GM21529 (cell line): Measurements from ENCODE around the gene SUPT5H.
"Not testable (repeated sequence)": the region's sequence is repeated elsewhere in the genome, so short reads cannot be mapped to it uniquely, and the experiment has no call there.

Source experiments
- ATAC-seq: cut with Tn5 transposase; IDR thresholded peaks from one replicate; pipeline ENCODE4 v1.9.1; 2021; ENCODE audit not compliant: unreplicated experiment

SUPT5H gene

DNA sequence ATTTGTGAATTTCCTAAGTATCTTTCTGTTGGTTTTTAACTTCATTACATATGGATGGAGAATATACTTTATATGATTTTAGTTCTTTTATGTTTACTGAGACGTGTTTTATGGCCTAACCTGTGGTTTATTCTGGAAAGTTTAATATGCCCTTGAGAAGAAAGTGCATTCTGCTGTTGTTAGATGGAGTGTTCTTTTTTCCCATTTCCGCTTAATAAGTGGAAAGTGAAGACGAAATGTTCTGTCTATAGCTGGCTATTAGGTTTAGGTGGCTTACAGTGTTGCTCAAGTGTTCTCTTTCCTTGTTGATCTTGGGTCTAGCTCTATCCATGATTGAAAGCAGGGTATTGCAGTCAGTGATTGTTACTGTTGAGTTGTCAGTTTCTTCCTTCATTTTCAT is 18.0 kb downstream of the SUPT5H start:
- no peak for ATAC-seq

GRCh38 chr19:39465956-39466747 is 20.8 kb downstream of the SUPT5H start:
- no peak for ATAC-seq

DNA sequence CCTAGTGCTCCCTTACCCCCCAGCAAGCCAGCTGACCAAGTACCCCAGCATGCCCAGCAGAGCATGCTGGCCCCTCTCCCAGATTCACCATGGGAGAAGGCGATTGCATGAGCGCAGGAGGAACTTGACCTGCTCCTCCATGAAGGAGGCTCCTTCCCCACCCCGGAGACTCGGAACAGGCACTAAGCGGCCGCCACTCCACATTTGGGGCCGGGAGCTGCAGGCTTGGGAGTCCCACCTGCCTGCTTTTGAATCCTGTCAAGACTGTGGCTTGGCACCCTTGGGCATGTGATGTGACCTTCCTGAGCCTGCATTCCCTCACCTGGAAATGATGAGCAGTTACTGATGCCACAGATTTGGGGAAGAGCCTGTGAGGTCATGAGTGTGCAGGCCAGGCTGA is 22.6 kb downstream of the SUPT5H start:
- no peak for ATAC-seq

DNA sequence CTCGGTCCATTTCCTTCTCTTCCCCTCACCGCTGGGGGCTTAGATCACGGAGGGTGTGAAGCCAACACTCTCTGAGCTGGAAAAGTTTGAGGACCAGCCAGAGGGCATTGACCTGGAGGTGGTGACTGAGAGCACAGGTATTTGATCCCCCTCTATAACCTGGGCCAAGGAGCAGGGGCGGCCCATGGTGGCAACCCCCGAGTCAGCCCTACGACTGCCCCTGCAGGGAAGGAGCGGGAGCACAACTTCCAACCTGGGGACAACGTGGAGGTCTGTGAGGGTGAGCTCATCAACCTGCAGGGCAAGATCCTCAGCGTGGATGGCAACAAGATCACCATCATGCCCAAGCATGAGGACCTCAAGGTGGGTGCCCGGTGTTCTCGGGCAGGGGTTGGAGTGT is 23.7 kb downstream of the SUPT5H start:
- no peak for ATAC-seq

DNA sequence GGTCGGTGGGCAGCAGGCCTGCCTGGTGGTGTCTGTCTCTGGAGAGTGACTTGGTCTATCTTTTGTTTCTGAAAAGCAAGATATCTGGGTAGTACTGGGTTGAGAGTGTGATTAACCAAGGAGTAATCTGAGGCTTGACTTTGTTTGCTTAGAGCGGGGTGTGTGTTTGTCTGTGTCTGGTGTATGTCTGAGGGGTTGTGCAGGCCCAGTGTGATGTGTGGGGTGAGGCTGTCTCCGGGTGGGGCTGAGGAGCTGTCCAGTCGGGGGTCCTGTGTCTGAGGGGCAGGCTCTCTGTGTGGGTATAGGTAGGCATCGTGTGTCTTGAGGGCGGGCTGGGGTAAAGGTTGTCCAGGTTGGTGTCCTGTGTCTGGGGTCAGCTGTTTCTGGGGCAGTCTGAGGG is 24.2 kb downstream of the SUPT5H start:
- no peak for ATAC-seq

DNA sequence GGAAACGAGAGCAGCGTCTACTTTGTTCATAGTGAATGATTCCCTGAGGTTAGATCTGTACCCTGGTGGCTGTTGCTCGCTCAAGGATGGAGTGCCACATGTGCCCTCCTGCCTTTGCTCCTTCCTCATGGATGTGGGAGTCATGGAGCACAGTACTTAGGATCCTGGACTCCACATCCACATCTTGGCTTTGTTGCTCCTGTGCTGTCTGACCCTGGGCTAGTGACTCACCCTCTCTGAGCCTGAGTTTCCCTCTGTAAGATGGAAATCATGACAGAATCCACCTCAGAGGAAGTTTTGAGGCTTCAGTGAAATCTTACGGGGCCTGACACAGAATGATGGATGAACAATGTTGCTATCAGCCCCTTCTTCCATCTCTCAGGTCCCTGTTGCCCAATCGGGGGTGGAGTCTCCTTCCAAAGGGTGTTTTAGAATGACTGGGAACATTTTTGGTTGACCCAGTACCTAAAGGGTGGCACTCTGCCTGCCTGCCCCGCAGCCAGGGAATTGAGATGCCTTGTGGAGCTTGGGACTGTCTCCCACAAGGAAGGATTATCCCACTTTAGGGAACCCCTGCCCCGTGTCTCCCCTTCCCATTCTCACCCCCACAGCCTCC is 25.4 kb downstream of the SUPT5H start:
- ATAC-seq: no peak

DNA sequence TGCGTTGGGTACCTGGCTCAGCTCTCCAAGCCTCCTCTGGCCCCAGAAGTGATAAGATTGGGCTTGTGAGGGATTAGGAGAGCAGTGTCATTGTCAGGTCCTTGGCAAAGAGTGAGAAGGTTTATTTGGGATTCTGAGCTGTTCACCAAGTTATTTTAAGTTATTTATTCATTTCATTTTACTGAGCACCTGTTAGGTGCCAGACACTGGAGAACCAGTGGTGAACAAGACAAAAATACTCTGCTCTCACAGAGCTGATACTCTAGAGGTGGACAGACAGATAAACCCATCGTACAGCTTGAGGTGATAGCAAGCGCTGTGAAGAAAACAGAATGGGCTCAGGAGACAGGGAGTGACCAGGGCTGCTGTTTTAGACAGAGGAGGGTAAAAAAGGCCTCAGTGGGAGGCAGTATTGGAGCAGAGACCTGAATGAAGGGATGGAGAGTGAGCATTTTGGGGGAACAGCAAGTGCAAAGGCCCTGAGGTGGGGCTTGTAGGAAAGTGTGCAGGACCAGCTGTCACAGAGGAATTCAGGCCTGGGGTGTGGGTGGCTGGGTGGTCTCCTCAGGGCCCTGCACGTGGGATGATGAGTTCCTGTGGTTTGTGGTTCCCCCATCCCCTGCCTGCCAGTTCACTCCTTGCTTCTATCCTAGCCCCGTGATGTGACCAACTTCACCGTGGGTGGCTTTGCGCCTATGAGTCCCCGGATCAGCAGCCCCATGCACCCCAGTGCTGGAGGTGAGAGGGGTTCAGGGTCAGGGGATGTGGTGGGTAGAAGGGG is 26.6 kb downstream of the SUPT5H start:
- ATAC-seq: no peak

DNA sequence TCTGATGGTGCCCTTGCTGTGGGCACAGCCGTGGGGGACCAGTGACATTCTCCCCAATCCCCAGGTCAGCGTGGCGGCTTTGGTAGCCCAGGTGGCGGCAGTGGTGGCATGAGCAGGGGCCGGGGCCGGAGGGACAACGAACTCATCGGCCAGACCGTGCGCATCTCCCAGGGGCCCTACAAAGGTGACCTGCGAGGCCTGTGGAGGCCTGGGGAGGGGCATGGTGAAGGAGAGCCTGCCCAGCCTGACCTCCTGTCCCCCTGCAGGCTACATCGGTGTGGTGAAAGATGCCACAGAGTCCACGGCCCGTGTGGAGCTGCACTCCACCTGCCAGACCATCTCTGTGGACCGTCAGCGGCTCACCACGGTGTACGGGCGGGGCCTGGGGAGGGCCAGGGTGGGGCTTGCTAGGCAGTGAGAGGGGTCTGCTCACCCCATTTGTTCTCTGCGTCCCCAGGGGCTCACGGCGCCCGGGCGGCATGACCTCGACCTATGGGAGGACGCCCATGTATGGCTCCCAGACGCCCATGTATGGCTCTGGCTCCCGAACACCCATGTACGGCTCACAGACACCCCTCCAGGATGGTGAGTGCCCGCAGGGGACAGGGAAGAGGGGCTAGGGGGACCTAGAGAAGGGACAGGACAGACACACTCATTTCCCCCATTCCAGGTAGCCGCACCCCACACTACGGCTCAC is 27.5 kb downstream of the SUPT5H start:
- no peak for ATAC-seq

DNA sequence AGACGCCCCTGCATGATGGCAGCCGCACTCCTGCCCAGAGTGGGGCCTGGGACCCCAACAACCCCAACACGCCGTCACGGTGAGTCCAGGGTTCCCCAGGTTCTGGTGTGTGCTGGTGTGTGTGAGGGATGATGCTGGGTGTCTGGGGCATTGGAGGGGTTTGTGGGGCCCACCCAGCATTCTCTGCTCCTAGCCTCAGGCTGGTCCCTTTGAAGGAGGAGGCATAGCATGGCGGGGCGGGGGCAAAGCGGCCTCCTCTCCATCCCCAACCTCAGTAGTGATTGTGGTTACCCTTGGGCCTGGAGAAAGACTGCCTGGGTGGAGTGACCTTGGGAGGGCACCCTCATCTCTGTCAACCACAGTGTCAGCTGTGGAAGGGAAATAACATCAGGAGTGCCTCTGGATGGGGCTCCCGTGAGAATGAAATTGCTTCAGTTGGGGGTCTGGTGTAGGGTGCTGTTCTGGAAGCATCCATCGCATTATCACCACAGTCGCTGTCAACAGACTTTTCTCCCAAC is 28.1 kb downstream of the SUPT5H start:
- ATAC-seq: no peak

DNA sequence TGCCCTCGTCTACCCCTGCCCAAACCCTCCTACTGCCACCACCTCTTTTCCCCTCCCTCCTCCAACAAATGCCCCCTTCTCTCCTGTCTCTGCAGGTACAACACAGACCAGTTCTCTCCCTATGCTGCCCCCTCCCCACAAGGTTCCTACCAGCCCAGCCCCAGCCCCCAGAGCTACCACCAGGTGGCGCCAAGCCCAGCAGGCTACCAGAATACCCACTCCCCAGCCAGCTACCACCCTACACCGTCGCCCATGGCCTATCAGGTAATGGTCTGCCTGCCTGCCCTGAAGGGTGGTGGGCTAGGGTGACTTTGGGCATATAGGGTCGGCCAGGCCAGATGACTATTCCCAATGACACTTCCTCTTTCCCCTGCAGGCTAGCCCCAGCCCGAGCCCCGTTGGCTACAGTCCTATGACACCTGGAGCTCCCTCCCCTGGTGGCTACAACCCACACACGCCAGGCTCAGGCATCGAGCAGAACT is 28.8 kb downstream of the SUPT5H start:
- ATAC-seq: no peak

DNA sequence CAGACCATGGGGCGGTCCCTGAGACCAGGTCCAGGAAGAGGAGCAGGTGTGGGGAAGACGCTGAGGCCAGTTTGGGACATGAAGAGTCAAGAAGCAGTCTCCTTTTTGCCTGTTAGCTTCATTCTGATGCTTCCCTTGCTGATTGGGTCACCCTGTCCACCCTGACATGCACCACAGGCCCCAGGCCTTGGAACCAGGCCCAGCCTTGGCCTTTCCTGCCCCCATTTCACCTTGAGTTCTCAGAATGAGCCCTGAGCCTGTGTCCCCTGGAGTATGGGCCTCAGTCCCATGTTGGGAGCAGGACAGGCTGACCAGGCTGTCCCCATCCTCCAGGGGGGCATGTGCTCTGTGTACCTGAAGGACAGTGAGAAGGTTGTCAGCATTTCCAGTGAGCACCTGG is 30.4 kb downstream of the SUPT5H start:
- ATAC-seq: no peak

DNA sequence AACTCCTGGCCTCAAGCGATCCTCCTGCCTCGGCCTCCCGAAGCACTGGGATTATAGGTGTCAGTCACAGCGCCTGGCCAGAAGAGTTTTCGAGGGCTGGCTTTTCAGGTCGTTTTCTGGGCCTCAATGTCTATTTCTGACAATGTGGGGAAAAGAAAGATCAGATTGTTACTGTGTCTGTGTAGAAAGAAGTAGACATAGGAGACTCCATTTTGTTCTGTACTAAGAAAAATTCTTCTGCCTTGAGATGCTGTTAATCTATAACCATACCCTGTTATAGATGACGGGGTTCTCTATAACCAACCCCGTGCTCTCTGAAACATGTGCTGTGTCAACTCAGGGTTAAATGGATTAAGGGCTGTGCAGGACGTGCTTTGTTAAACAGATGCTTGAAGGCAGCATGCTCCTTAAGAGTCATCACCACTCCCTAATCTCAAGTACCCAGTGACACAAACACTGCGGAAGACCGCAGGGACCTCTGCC is 34.0 kb downstream of the SUPT5H start:
- ATAC-seq: not testable (repeated sequence)

DNA sequence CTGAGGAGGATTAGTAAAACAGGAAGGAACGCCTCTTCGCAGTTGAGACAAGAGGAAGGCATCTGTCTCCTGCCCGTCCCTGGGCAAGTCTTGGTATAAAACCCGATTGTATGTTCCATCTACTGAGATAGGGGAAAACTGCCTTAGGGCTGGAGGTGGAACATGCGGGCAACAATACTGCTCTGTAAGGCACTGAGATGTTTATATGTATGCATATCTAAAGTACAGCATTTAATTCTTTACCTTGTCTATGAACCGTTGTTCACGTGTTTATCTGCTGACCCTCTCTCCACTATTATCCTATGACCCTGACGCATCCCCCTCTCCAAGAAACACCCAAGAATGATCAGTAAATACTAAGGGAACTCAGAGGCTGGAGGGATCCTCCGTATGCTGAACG is 34.5 kb downstream of the SUPT5H start:
- no peak for ATAC-seq

- peak; percentile 85 for ATAC-seq
Observed at GRCh38 chr19:39480337-39481228, 35.2 kb downstream of the SUPT5H start, which contains the start of gene TIMM50. TSS of gene TIMM50 (plus strand) at chr19:39480838. CDS start at chr19:39480854, 16 bp downstream.

- ATAC-seq: peak; percentile 20
Observed at GRCh38 chr19:39481229-39481545, 35.8 kb downstream of the SUPT5H start.

- ATAC-seq: no peak
Observed at GRCh38 chr19:39481676-39482075, 36.3 kb downstream of the SUPT5H start.

DNA sequence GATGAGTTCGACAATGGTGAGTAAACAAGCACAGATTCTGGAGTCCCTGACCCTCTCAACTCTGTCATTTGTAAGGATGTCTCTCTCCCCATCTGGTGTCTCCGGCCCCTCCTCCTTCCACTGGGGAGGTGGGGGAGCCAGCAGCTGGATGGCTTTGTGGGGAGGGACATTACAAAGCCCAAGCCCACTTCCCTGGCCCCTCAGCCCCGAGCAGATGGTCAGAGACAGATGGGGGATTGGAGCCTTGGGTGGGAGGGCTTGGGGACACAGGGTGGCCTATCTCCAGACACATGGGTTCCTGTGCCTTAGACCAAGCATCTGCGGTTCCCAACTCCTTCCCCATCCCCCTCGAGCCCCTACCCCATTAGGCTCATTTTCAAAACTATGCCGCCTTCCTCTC is 37.8 kb downstream of the SUPT5H start:
- ATAC-seq: no peak

- ATAC-seq: no peak
Observed at GRCh38 chr19:39489756-39490155, 44.4 kb downstream of the SUPT5H start.

- no peak for ATAC-seq
Observed at GRCh38 chr19:39492225-39492624, 46.8 kb downstream of the SUPT5H start.

DNA sequence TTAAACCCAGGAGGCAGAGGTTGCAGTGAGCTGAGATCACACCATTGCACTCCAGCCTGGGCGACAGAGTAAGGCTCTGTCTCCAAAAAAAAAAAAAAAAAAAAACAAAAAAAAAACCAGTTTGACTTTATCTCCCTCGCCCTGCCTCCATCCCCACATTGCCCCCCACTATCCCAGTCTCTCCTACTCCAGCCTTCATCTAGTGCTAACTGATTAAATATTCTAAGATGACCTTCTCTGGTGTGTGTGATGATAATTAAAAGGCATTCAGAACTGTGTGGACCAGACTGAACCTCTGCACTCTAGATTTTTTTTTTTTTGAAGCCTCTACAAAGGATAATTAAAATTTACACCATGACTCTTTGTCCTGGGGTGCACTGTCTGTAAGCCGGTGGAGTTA is 47.4 kb downstream of the SUPT5H start:
- no peak for ATAC-seq
